Measurements from ENCODE around the gene MPHOSPH10.
"Not testable (repeated sequence)": the region's sequence is repeated elsewhere in the genome, so short reads cannot be mapped to it uniquely, and the experiment has no call there.

The MPHOSPH10 gene

GRCh38 chr2:71173096-71173495 is 42.7 kb downstream of the MPHOSPH10 start:
- DNase-seq (ENCODE audit: low read depth), result no peak

GRCh38 chr2:71174207-71174606 is 43.8 kb downstream of the MPHOSPH10 start:
- no peak for DNase-seq (ENCODE audit: low read depth)

GRCh38 chr2:71178836-71179235 is 48.4 kb downstream of the MPHOSPH10 start:
- not testable (repeated sequence) for DNase-seq (ENCODE audit: low read depth)

- no peak for DNase-seq (ENCODE audit: low read depth)
These were observed 50.9 kb downstream of the MPHOSPH10 start for GRCh38 chr2:71181316-71181715.

- DNase-seq (ENCODE audit: low read depth), result not testable (repeated sequence)
These were observed 53.1 kb downstream of the MPHOSPH10 start for GRCh38 chr2:71183306-71184115.

GRCh38 chr2:71186973-71187372 is 56.5 kb downstream of the MPHOSPH10 start:
- no peak for DNase-seq (ENCODE audit: low read depth)

- DNase-seq (ENCODE audit: low read depth), result no peak
These were observed 57.2 kb downstream of the MPHOSPH10 start for GRCh38 chr2:71187589-71187988.

GRCh38 chr2:71190656-71191569 is 60.5 kb downstream of the MPHOSPH10 start:
- no peak for DNase-seq (ENCODE audit: low read depth)

GRCh38 chr2:71191570-71191943 is 61.1 kb downstream of the MPHOSPH10 start:
- no peak for DNase-seq (ENCODE audit: low read depth)

Data from stimulated activated CD8-positive, alpha-beta memory T cell treated with anti-CD3 and anti-CD28 coated beads, Interleukin-15, amount 100 ng/mL, for 24 hours (primary cell).